Right lobe of liver (tissue), 6 donors: ENCODE results near the gene RELCH. TPM values are rescaled to one million over a fixed set of nuclear protein-coding genes. Genes with fewer than 3 reads are reported as not detected.
"Not testable (repeated sequence)": the region's sequence is repeated elsewhere in the genome, so short reads cannot be mapped to it uniquely, and the experiment has no call there.

Experiments
- ATAC-seq, 4 donors: fragments of 200-7000 bp; cut with Tn5 transposase; one replicate each; pipeline ENCODE4 v1.9.1; 2020; ENCODE audit warnings: mild to moderate bottlenecking in 4 of 4, moderate library complexity in 4 of 4
- DNase-seq, 3 donors: peaks; one replicate each; pipeline ENCODE4 v3.0.0-alpha.2; 2020
- H3K27ac ChIP-seq, 3 donors: fragments of 200-600 bp; one replicate each; pipeline ENCODE4 v1.8.0; 2022
- H3K27me3 ChIP-seq, 2 donors: fragments of 200-600 bp; one replicate each; pipeline ENCODE4 v1.8.0; 2022
- H3K36me3 ChIP-seq, 4 donors: fragments of 200-600 bp; sonication (generic) in 1 of 4; one replicate each; pipeline versions ENCODE4 v1.5.1 to v1.8.0; 2017 to 2022; ENCODE audit warnings: control low read depth in 1 of 4
- H3K4me1 ChIP-seq, 4 donors: fragments of 200-600 bp; sonication (generic) in 1 of 4; one replicate each; pipeline versions ENCODE4 v1.5.1 to v1.8.0; 2017 to 2022; ENCODE audit warnings: control low read depth in 1 of 4
- H3K4me3 ChIP-seq, 3 donors: fragments of 200-600 bp; one replicate each; pipeline ENCODE4 v1.8.0; 2022
- H3K9me3 ChIP-seq, 4 donors: fragments of 200-600 bp; sonication (generic) in 1 of 4; one replicate each; pipeline versions ENCODE4 v1.5.1 to v1.8.0; 2017 to 2022; ENCODE audit warnings: control low read depth in 1 of 4
- POLR2A ChIP-seq: fragments of 450-650 bp; IDR thresholded peaks from one replicate; pipeline ENCODE4 v1.6.1; 2017; ENCODE audit warnings: antibody characterized with exemption, mild to moderate bottlenecking
- WGBS: methylation state at CpG from one replicate; pipeline ENCODE4 v1.1.6; 2018; ENCODE audit warnings: low coverage, low lambda C conversion rate; ENCODE audit not compliant: insufficient coverage; ENCODE audit errors: missing lambda C conversion rate; 5-methylcytosine and 5-hydroxymethylcytosine counted together
- intact Hi-C, 2 donors: fragments of 100-400 bp; cut with DNase I; formaldehyde crosslinking; loops; one replicate each; pipeline versions ENCODE4 v1.11.2 to v1.14.1; 2022
- total RNA-seq, 6 experiments: library from RNA; depleted of rRNA in 2 of 6; stranded (reverse); fragments of >200 nt in 2 of 6; fragmentation: NEBNext Ultra II Directional in 3 of 6; extraction: Animal tissue kit (Norgen Biotek cat#: 25700) in 3 of 6; gene quantifications; one replicate each; pipeline versions ENCODE4 v1.1.0 to v1.2.4, GENCODE V29; 2016 to 2023
- TF ChIP-seq, protein P1 (sequence below), 4 donors: fragments of 200-600 bp in 3 of 4; fragments of 450-650 bp in 1 of 4; IDR thresholded peaks; one replicate each; pipeline versions ENCODE4 v1.5.1 to v1.8.0; 2016 to 2022; ENCODE audit warnings: antibody characterized with exemption in 4 of 4, mild to moderate bottlenecking in 2 of 4
- donor health status: DM: no; HTN: yes; CAD: no.
- donor health status: DM: no; HTN: no; CAD: no.
- donor health status: DM: no; HTN: no; CAD: no.
- donor health status: DM: no; HTN: yes; CAD: no.
- donor health status: DM: no; HTN: yes; CAD: no.

The RELCH gene
- total RNA-seq, 6 experiments from 2014 or later, result 9.7 to 16.7 (median 11.5) TPM

DNA sequence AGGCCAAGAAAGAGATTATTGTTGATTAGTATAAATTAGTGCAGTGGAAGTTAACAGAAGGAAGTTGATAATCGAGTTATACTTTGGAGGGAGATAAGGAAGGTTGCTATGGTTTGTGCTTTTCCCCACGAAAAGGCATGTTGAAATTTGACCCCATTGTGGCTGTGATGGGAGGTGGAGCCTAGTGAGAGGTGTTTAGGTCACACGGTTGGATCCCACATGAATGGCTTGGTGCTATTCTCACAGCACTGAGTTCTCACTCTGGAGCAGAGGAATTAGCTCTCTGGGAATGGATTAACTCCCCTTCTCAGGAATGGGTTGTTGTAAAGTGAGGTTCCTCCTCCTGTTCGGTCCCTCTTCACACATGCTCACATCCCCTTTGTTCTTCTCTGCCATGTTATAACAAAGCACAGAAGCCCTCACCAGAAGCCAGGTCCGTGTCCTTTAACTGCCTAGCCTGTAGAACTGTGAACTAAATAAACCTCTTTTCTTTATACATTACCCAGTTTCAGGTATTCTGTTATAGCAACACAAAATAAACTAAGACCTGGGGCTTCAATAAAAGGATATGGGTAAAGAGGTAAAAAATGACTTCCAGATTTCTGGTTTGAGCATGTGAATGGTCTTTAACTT is 22.1 kb upstream of the RELCH start:
- no peaks in the 10 kb centered on the region for H3K4me1 ChIP-seq
- 66% methylated on average over 4 of the region's 5 CpGs for WGBS

DNA sequence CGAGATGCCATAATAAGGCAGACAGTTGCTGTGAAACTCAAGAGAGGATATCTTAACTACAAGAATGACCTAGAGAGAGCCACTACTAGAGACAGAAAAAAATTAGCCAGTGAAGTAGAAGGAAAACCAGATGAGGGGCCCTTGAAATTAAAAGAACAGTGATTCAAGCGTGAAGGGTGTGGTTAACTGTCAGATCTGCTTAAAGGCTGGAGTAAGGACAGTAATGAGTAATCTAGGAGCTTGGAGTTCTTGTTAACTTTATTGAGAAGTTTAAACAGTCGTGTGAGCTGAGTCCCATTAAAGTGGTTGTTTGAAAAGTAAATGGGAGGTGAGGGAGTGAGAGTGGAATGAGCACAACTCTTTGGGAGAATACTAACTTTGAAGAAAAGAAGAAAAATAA is 21.5 kb upstream of the RELCH start:
- intact Hi-C loops, result no loop called here
- Histone ChIP-seq H3K36me3 (no peaks in the 10 kb centered on the region), H3K9me3 (no peaks in the 10 kb centered on the region), H3K27me3 (no peaks in the 10 kb centered on the region), H3K27ac (no peak overlapping the region), H3K4me1 (no peaks in the 10 kb centered on the region), H3K4me3 (no peak overlapping the region)
- ATAC-seq, result no peak
- no peak for DNase-seq
- WGBS, result 94% methylated on average over 3 of the region's 3 CpGs
- TF ChIP-seq, protein P1, sequence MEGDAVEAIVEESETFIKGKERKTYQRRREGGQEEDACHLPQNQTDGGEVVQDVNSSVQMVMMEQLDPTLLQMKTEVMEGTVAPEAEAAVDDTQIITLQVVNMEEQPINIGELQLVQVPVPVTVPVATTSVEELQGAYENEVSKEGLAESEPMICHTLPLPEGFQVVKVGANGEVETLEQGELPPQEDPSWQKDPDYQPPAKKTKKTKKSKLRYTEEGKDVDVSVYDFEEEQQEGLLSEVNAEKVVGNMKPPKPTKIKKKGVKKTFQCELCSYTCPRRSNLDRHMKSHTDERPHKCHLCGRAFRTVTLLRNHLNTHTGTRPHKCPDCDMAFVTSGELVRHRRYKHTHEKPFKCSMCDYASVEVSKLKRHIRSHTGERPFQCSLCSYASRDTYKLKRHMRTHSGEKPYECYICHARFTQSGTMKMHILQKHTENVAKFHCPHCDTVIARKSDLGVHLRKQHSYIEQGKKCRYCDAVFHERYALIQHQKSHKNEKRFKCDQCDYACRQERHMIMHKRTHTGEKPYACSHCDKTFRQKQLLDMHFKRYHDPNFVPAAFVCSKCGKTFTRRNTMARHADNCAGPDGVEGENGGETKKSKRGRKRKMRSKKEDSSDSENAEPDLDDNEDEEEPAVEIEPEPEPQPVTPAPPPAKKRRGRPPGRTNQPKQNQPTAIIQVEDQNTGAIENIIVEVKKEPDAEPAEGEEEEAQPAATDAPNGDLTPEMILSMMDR (IDR thresholded peaks at IDR 0.05), result no peak
- TF ChIP-seq POLR2A, result no peak

More for the DNA sequence above, 22.1 kb upstream of the RELCH start:
- ATAC-seq (no peak), DNase-seq (no peak)
- Histone ChIP-seq H3K9me3 (no peaks in the 10 kb centered on the region), H3K27ac (no peak overlapping the region), H3K27me3 (no peaks in the 10 kb centered on the region), H3K4me3 (no peak overlapping the region), H3K36me3 (no peaks in the 10 kb centered on the region)
- intact Hi-C loops, result no loop called here
- no peak for TF ChIP-seq POLR2A
- TF ChIP-seq, protein P1 (IDR thresholded peaks at IDR 0.05), result no peak

- H3K27ac ChIP-seq, DNase-seq, ATAC-seq, intact Hi-C loops, H3K4me1 ChIP-seq, H3K36me3 ChIP-seq, H3K27me3 ChIP-seq, H3K9me3 ChIP-seq, H3K4me3 ChIP-seq: not testable (repeated sequence)
- whole genome bisulfite sequencing, result 83% methylated on average over 1 of the region's 1 CpG
These were observed 20.5 kb upstream of the RELCH start for GRCh38 chr18:62166524-62166923.

DNA sequence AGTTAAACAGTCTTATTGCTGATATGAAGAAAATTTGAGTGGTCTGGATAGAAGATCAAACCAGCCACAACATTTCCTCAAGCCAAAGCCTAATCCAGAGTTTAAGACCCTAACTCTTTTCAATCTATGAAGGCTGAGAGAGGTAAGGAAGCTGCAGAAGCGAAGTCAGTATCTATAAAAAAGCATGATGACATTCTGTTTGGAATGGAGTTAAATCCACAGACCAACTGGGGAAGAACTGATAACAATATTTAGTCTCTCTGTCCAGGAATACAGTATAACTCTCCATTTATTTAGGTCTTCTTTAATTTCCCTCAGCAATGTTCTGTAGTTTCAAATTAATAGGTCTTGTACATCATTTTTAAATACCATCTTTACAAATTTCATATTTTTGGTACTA is 16.2 kb upstream of the RELCH start:
- Histone ChIP-seq H3K36me3 (no peaks in the 10 kb centered on the region), H3K27ac (no peak overlapping the region), H3K9me3 (no peaks in the 10 kb centered on the region), H3K27me3 (no peaks in the 10 kb centered on the region), H3K4me3 (no peak overlapping the region), H3K4me1 (no peaks in the 10 kb centered on the region)
- intact Hi-C loops, result no loop called here
- 93% methylated on average over 1 of the region's 1 CpG for whole genome bisulfite sequencing
- no peak for DNase-seq
- no peak for ATAC-seq
- no peak for TF ChIP-seq POLR2A
- TF ChIP-seq, protein P1 (IDR thresholded peaks at IDR 0.05), result no peak

GRCh38 chr18:62172298-62172697 is 14.8 kb upstream of the RELCH start:
- H3K36me3 ChIP-seq, result no peaks in the 10 kb centered on the region
- DNase-seq, result no peak
- intact Hi-C loops, result no loop called here

More at GRCh38 chr18:62172298-62172697, 14.8 kb upstream of the RELCH start:
- H3K27me3 ChIP-seq, result no peaks in the 10 kb centered on the region
- no peak for ATAC-seq
- H3K27ac ChIP-seq, result no peak overlapping the region
- H3K4me3 ChIP-seq, result no peak overlapping the region
- H3K4me1 ChIP-seq, result no peaks in the 10 kb centered on the region
- TF ChIP-seq POLR2A, result no peak
- TF ChIP-seq, protein P1 (IDR thresholded peaks at IDR 0.05), result no peak
- no peaks in the 10 kb centered on the region for H3K9me3 ChIP-seq
